GM19324 (cell line): ENCODE measurements around the gene KRT10.
"Not testable (repeated sequence)": the region's sequence is repeated elsewhere in the genome, so short reads cannot be mapped to it uniquely, and the experiment has no call there.

Experiments
- ATAC-seq: cut with Tn5 transposase; IDR thresholded peaks from one replicate; pipeline ENCODE4 v1.9.1; 2021; ENCODE audit warnings: mild to moderate bottlenecking, moderate library complexity; ENCODE audit not compliant: unreplicated experiment, low FRiP score

KRT10 gene

GRCh38 chr17:40836020-40836419 is 13.6 kb upstream of the KRT10 start:
- no peak for ATAC-seq

- no peak for ATAC-seq
Measured at GRCh38 chr17:40833882-40834281, 11.5 kb upstream of the KRT10 start.

- no peak for ATAC-seq
Measured at GRCh38 chr17:40832840-40833239, 10.4 kb upstream of the KRT10 start.

- no peak for ATAC-seq
Measured at GRCh38 chr17:40830085-40830776, 7.8 kb upstream of the KRT10 start.

- ATAC-seq: no peak
Measured at GRCh38 chr17:40828454-40829044, 6.1 kb upstream of the KRT10 start.

- ATAC-seq: no peak
Measured at GRCh38 chr17:40827746-40828453, 5.5 kb upstream of the KRT10 start.

GRCh38 chr17:40825599-40825998 is 3.2 kb upstream of the KRT10 start:
- no peak for ATAC-seq

- no peak for ATAC-seq
Measured at GRCh38 chr17:40824015-40824832, 1.8 kb upstream of the KRT10 start.

GRCh38 chr17:40821536-40821935 is 878 bp downstream of the KRT10 start:
- no peak for ATAC-seq

GRCh38 chr17:40820228-40820838 is 2.1 kb downstream of the KRT10 start:
- ATAC-seq: no peak

- no peak for ATAC-seq
Measured at GRCh38 chr17:40819528-40820125, 2.8 kb downstream of the KRT10 start.

GRCh38 chr17:40818733-40819527 is 3.5 kb downstream of the KRT10 start:
- peak; percentile 96 for ATAC-seq

GRCh38 chr17:40818343-40818732 is 4.1 kb downstream of the KRT10 start:
- peak; percentile 7 for ATAC-seq

GRCh38 chr17:40817103-40817682 is 5.2 kb downstream of the KRT10 start:
- no peak for ATAC-seq

- no peak for ATAC-seq
Measured at GRCh38 chr17:40816569-40816968, 5.8 kb downstream of the KRT10 start.

- ATAC-seq: no peak
Measured at GRCh38 chr17:40815381-40815780, 7.0 kb downstream of the KRT10 start.

GRCh38 chr17:40814657-40815056 is 7.8 kb downstream of the KRT10 start:
- not testable (repeated sequence) for ATAC-seq

- ATAC-seq: no peak
Measured at GRCh38 chr17:40813804-40814203, 8.6 kb downstream of the KRT10 start.

GRCh38 chr17:40812639-40813038 is 9.8 kb downstream of the KRT10 start:
- ATAC-seq: no peak
